Hepatocyte (in vitro differentiated cells): ENCODE measurements around the gene NOL11. TPM values are rescaled to one million over a fixed set of nuclear protein-coding genes. Genes with fewer than 3 reads are reported as not detected.
A peak's percentile ranks its signal among the peaks of the same experiment; 100 is the strongest.
"Not testable (repeated sequence)": the region's sequence is repeated elsewhere in the genome, so short reads cannot be mapped to it uniquely, and the experiment has no call there.

ENCODE experiments used
- DNase-seq: peaks from one replicate; pipeline ENCODE4 v3.0.0-alpha.2; 2016; ENCODE audit warnings: low spot score
- H2AFZ ChIP-seq: fragments of 200-600 bp; sonication (generic); 2 replicates; pipeline ENCODE4 v1.6.0; 2016; ENCODE audit warnings: antibody characterized with exemption, mild to moderate bottlenecking
- H3K27ac ChIP-seq: fragments of 200-600 bp; sonication (generic); 2 replicates; pipeline ENCODE4 v1.5.1; 2016; ENCODE audit warnings: mild to moderate bottlenecking
- H3K27me3 ChIP-seq: fragments of 200-600 bp; sonication (generic); 2 replicates; pipeline ENCODE4 v1.6.1; 2016
- H3K36me3 ChIP-seq: fragments of 200-600 bp; sonication (generic); replicated peaks from 2 replicates; pipeline ENCODE4 v1.5.1; 2016; ENCODE audit warnings: low read depth; ENCODE audit not compliant: insufficient read depth
- H3K4me1 ChIP-seq: fragments of 200-600 bp; sonication (generic); 2 replicates; pipeline ENCODE4 v1.5.1; 2016; ENCODE audit warnings: mild to moderate bottlenecking, moderate library complexity; ENCODE audit not compliant: insufficient read depth
- H3K4me2 ChIP-seq: fragments of 200-600 bp; sonication (generic); 2 replicates; pipeline ENCODE4 v1.6.0; 2016
- H3K4me3 ChIP-seq: fragments of 200-600 bp; sonication (generic); 2 replicates; pipeline ENCODE4 v1.5.1; 2016; ENCODE audit warnings: mild to moderate bottlenecking
- H3K79me2 ChIP-seq: fragments of 200-600 bp; sonication (generic); 2 replicates; pipeline ENCODE4 v1.6.0; 2017; ENCODE audit warnings: mild to moderate bottlenecking
- H3K9me2 ChIP-seq: fragments of 200-600 bp; sonication (generic); replicated peaks from 2 replicates; pipeline ENCODE4 v1.6.0; 2017; ENCODE audit warnings: mild to moderate bottlenecking; ENCODE audit not compliant: insufficient read depth
- H3K9me3 ChIP-seq: fragments of 200-600 bp; sonication (generic); 2 replicates; pipeline ENCODE4 v1.5.1; 2016; ENCODE audit warnings: low read depth, mild to moderate bottlenecking
- H4K20me1 ChIP-seq: fragments of 200-600 bp; sonication (generic); 2 replicates; pipeline ENCODE4 v1.6.0; 2016; ENCODE audit warnings: mild to moderate bottlenecking; ENCODE audit not compliant: insufficient read depth, poor library complexity, severe bottlenecking
- EZH2 ChIP-seq: fragments of 200-600 bp; sonication (generic); IDR thresholded peaks from 2 replicates; pipeline ENCODE4 v1.6.1; 2016; ENCODE audit warnings: antibody characterized with exemption, mild to moderate bottlenecking, borderline replicate concordance
- EZH2phosphoT487 ChIP-seq: fragments of 200-600 bp; sonication (generic); IDR thresholded peaks from one replicate; pipeline ENCODE4 v1.6.1; 2018; ENCODE audit warnings: antibody characterized with exemption, mild to moderate bottlenecking, low read depth, moderate library complexity; ENCODE audit not compliant: unreplicated experiment, severe bottlenecking
- WGBS: methylation state at CpG from one replicate; pipeline ENCODE4 v1.1.6; 2016; ENCODE audit warnings: low lambda C conversion rate; ENCODE audit errors: missing lambda C conversion rate; 5-methylcytosine and 5-hydroxymethylcytosine counted together
- polyA plus RNA-seq: library from polyadenylated mRNA; unstranded; fragments of >200 nt; fragmentation: Nextera tagmentation; extraction: Ambion mirVana; gene quantifications from 2 replicates; pipeline ENCODE4 v1.2.1, GENCODE V29; 2016
- total RNA-seq: library from RNA; depleted of rRNA; stranded (reverse); fragments of >200 nt; gene quantifications from 2 replicates; pipeline ENCODE4 v1.2.3, GENCODE V29; 2014
- TF ChIP-seq, protein P1 (sequence below): fragments of 200-600 bp; sonication (generic); IDR thresholded peaks from 2 replicates; pipeline ENCODE4 v1.5.1; 2016; ENCODE audit warnings: antibody characterized with exemption, mild to moderate bottlenecking; ENCODE audit not compliant: poor library complexity

NOL11 gene
- total and polyA plus RNA-seq, 2 experiments from 2014 or later, result 23.7 to 35.7 TPM

DNA sequence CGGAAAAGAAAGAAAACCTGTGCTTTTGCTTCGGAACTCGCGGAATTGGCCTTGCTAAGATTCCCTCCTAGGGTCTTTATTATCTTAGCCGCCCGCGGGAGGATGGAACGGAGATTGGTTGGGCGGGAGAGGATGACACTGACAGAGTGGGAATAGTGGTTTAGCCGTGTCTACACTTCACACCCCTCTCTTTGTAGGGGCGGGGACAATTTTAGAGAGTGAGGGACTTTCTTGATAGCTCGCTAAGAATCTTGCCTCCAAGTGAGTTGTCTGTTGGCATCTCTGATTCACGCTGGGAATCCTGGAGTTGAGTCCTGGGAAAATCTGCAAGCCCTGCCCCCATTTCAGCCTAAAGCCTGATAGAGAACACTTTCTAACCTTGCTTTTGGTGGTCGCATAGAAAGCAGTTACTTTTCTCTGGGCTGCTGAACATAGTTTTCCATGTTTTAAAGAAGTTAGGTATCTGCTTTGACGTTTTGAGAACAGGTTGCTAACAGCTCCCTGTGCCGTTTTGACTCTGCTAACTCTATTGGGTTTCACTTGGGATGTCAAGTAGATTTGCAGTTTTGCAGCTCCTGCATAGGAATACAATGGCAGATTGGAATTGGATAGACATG lies 697 bp downstream of the NOL11 start:
- Histone ChIP-seq H4K20me1 (no peaks in the 10 kb centered on the region), H3K79me2 (peaks cover 24% of the 10 kb centered on the region), H3K27ac (peak overlapping the region; percentile 92), H3K36me3 (no peaks in the 10 kb centered on the region), H3K4me1 (peaks cover 8% of the 10 kb centered on the region), H2AFZ (peak overlapping the region; percentile 88), H3K9me3 (no peaks in the 10 kb centered on the region), H3K4me3 (peak overlapping the region; percentile 74), H3K4me2 (peak overlapping the region; percentile 92), H3K9me2 (no peaks in the 10 kb centered on the region), H3K27me3 (no peaks in the 10 kb centered on the region)
- whole genome bisulfite sequencing, result under 1% methylated on average over 16 of the region's 16 CpGs
- TF ChIP-seq, protein P1, sequence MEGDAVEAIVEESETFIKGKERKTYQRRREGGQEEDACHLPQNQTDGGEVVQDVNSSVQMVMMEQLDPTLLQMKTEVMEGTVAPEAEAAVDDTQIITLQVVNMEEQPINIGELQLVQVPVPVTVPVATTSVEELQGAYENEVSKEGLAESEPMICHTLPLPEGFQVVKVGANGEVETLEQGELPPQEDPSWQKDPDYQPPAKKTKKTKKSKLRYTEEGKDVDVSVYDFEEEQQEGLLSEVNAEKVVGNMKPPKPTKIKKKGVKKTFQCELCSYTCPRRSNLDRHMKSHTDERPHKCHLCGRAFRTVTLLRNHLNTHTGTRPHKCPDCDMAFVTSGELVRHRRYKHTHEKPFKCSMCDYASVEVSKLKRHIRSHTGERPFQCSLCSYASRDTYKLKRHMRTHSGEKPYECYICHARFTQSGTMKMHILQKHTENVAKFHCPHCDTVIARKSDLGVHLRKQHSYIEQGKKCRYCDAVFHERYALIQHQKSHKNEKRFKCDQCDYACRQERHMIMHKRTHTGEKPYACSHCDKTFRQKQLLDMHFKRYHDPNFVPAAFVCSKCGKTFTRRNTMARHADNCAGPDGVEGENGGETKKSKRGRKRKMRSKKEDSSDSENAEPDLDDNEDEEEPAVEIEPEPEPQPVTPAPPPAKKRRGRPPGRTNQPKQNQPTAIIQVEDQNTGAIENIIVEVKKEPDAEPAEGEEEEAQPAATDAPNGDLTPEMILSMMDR, result no peak
- no peak for TF ChIP-seq EZH2
- TF ChIP-seq EZH2phosphoT487, result no peak
- DNase-seq, result peak; percentile 51

DNA sequence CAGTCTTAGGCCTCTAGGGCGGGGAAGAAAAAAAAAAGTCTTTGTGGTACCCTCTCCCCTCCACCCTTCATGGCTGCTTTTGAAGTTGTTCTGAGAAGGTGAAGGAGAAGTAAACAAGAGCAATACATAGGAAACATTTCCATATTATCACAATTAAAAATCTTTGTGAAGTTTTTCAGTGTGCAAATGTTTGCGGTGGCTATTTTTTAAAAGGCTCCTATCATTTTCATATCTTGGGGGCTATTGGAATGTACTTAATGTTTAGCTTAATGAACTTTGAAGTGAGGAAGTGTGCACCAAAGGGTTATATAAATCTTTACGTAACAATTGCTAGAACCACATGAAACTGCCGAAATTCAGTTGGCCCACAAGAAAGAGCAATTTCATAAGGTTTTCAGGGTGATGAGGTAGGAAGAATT lies 7.6 kb downstream of the NOL11 start:
- Histone ChIP-seq H3K4me1 (no peaks in the 10 kb centered on the region), H3K36me3 (no peaks in the 10 kb centered on the region), H3K4me3 (no peak overlapping the region), H2AFZ (no peak overlapping the region), H3K4me2 (no peak overlapping the region), H3K9me2 (no peaks in the 10 kb centered on the region), H3K79me2 (peaks cover 11% of the 10 kb centered on the region), H3K27ac (no peak overlapping the region), H3K9me3 (no peaks in the 10 kb centered on the region), H3K27me3 (no peaks in the 10 kb centered on the region), H4K20me1 (no peaks in the 10 kb centered on the region)
- DNase-seq, result no peak
- no peak for TF ChIP-seq EZH2phosphoT487
- TF ChIP-seq, protein P1, result no peak
- TF ChIP-seq EZH2, result no peak
- WGBS, result 95% methylated on average over 4 of the region's 4 CpGs

DNA sequence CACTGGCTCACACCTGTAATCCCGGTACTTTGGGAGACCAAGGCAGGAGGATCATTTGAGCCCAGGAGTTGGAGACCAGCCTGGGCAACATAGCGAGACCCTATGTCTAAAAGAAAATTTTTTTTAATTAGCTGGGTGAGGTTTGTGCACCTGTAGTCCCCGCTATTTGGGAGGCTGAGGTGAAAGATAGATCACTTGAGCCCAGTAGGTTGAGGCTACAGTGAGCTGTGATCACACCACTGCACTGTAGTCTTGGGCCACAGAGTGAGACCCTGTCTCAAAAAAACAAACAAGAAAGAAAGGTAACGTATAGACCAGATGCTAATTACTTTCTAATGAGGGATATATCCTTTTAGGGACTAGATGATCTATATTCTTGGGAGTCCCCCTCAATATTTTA lies 8.1 kb downstream of the NOL11 start:
- Histone ChIP-seq H4K20me1 (no peaks in the 10 kb centered on the region), H3K36me3 (no peaks in the 10 kb centered on the region), H3K27me3 (no peaks in the 10 kb centered on the region), H3K27ac (no peak overlapping the region), H3K9me2 (no peaks in the 10 kb centered on the region), H3K4me1 (no peaks in the 10 kb centered on the region), H2AFZ (no peak overlapping the region), H3K9me3 (no peaks in the 10 kb centered on the region), H3K4me3 (no peak overlapping the region), H3K79me2 (peaks cover 7% of the 10 kb centered on the region), H3K4me2 (no peak overlapping the region)
- 97% methylated on average over 4 of the region's 4 CpGs for WGBS
- TF ChIP-seq EZH2 (no peak), EZH2phosphoT487 (no peak)
- TF ChIP-seq, protein P1, result no peak
- no peak for DNase-seq

DNA sequence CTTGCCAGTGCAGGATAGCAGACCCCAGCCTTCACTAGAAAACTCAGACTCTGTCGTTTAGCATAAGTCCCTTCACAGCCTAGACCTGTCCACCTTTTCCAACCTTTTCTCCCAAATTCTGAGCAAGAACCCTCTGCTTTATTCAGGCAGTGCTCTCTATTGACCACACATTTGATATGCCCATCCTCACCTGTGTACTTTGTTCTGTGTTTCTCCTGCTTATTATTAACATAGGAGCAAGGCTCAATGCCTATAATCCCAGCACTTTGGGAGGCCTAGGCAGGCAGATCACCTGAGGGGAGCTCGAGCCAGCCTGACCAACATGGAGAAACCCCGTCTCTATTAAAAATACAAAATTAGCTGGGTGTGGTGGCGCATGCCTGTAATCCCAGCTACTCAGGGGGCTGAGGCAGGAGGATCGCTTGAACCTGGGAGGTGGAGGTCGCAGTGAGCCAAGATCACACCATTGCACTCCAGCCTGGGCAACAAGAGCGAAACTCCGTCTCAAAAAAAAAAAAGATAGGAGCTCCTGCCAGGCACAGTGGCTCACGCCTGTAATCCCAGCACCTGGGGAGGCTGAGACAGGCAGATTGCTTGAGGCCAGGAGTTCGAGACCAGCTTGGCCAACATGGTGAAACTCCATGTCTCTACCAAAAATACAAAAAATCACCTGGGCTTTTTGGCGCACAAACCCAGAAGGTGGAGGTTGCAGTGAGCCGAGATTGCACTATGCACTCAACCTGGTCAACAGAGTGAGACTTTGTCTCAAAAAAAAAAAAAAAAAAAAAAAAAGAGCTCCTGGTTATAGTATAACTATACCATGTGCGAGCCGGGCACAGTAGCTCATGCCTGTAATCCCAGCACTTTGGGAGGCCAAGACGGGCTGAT lies 9.7 kb downstream of the NOL11 start:
- peaks cover 12% of the 10 kb centered on the region for H3K79me2 ChIP-seq
- H3K4me1 ChIP-seq, H3K27me3 ChIP-seq, H3K36me3 ChIP-seq, H3K9me3 ChIP-seq, H3K4me3 ChIP-seq, H3K27ac ChIP-seq, H2AFZ ChIP-seq, H3K9me2 ChIP-seq, H3K4me2 ChIP-seq, H4K20me1 ChIP-seq: not testable (repeated sequence)
- peak; percentile 9 for DNase-seq
- 94% methylated on average over 15 of the region's 15 CpGs for WGBS
